CD4-positive, alpha-beta T cell treated with Interleukin-1 beta for 1 hour (primary cell): ENCODE measurements around the gene MUC5B.
"Not testable (repeated sequence)": the region's sequence is repeated elsewhere in the genome, so short reads cannot be mapped to it uniquely, and the experiment has no call there.

Experiments used
- DNase-seq, 2 donors: peaks; one replicate each; pipeline ENCODE4 v3.0.0-alpha.2; 2020 to 2022

The MUC5B gene

DNA sequence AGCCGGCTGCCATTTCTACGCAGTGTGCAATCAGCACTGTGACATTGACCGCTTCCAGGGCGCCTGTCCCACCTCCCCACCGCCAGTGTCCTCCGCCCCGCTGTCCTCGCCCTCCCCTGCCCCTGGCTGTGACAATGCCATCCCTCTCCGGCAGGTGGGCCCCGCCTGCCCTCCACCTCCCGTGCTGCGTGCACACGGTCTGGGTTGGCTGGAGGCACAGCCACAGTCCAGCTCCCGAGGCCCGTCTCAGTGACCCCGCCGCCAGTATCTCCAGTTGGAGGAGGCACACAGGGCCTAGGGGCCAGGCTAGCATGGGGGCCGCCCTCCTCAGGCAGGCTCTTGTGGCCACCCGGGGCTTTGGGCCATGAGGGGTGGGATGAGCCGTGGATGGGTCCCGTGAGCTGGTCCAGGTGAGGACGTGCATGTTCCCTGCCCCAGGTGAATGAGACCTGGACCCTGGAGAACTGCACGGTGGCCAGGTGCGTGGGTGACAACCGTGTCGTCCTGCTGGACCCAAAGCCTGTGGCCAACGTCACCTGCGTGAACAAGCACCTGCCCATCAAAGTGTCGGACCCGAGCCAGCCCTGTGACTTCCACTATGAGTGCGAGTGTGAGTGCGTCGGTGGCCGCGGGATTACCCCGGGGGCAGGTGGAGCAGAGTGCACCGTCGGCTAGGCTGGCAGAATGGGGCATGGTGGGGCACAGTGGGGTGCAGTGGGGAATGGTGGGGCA is 29.7 kb downstream of the MUC5B start:
- no peak for DNase-seq

DNA sequence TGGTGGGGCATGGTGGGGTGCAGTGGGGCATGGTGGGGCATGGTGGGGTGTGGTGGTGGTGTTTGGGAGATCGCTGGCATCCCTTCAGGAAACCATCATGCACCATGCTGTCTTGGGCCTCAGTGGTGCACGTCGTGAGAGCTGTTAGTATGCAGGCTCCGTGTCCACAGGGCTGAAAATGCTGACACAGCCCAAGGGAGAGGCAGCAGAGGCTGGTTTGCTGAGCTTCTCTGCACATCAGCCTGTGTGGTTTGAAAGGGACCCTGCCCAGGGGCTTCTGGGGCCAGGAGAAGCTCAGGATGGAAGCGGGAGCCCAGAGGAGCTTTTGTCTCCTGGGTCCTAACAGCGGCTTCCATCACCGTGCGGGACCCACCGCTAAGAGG is 30.2 kb downstream of the MUC5B start:
- no peak for DNase-seq

DNA sequence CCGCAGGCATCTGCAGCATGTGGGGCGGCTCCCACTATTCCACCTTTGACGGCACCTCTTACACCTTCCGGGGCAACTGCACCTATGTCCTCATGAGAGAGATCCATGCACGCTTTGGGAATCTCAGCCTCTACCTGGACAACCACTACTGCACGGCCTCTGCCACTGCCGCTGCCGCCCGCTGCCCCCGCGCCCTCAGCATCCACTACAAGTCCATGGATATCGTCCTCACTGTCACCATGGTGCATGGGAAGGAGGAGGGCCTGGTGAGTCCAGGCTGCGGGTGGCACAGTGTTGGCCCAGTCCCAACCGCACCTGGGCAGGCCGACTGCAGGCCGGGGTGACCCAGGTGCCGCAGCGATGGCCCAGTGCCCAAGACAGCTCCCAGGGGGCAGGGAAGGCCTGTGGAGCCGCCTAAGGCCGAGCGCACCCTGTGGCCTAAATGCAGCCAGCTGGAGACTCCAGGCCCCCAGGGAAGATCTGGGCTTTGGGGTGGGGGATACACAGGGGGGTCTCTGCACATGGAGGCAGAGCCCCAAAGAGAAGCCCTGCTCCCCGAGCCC is 31.3 kb downstream of the MUC5B start:
- no peak for DNase-seq

DNA sequence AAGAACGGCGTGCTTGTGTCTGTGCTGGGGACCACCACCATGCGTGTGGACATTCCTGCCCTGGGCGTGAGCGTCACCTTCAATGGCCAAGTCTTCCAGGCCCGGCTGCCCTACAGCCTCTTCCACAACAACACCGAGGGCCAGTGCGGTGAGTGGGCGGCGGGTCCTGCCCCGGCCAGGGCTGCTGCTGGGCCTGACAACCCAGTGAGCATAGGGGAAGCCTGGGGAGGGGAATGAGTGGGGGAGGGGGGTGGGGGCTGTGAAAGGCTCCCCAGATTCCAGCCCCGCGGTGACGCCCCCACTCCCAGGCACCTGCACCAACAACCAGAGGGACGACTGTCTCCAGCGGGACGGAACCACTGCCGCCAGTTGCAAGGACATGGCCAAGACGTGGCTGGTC is 31.9 kb downstream of the MUC5B start:
- no peak for DNase-seq

DNA sequence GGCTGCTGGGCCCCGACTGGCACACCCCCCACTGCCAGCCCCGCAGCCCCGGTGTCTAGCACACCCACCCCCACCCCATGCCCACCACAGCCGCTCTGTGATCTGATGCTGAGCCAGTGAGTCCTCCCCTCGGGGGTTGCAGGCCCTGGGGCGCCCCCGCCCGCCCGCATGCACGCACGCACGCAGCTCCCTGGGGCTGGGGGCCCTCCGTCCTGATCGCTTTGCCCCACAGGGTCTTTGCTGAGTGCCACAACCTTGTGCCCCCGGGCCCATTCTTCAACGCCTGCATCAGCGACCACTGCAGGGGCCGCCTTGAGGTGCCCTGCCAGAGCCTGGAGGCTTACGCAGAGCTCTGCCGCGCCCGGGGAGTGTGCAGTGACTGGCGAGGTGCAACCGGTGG is 32.3 kb downstream of the MUC5B start:
- no peak for DNase-seq

DNA sequence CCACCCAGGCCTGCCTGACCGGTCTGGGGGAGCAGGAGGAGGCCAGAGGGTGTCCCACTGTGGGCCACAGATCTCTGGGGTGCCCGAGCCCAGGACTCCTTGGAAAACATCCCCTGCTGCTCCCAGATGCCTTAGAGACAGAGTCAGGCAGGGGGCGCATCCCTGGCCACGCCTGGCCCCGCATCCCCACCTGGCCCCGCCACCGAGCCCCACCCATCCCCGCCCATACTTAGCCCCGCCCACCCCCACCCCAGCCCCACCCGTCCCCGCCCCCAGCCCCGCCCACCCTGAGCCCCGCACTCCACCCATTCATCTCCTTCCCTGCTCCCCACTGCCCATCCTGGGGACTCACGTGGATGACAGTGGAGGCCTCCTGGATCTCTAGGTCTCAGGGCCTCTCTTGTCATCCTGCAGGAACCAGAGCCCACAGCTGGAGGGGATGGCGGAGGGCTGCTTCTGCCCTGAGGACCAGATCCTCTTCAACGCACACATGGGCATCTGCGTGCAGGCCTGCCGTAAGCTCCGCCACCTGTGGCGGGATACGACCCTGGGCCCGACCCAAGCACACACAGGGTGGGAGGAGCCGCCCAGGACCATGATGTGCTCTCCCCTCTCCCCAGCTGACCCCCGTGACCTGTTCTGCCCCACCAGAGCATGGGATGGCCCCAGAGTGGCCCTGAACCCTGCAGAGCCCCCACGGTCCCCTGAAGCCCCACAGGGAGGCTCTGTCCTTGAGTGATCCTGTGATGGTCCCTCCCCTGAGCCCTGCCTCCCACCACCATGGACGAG is 33.6 kb downstream of the MUC5B start:
- no peak for DNase-seq

DNA sequence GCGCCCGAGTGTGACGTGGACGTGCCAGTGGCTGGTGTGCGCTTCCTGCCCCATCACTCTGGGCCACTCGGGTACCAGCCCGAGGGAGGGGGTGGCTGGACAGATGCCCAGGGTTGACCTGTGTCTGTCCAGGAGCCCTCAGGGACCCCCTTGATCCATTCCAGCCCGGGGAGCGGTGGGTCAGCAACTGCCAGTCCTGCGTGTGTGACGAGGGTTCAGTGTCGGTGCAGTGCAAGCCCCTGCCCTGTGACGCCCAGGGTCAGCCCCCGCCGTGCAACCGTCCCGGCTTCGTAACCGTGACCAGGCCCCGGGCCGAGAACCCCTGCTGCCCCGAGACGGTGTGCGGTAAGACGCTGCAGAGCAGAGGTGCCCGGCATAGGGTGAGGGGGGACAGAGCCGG is 34.5 kb downstream of the MUC5B start:
- no peak for DNase-seq

DNA sequence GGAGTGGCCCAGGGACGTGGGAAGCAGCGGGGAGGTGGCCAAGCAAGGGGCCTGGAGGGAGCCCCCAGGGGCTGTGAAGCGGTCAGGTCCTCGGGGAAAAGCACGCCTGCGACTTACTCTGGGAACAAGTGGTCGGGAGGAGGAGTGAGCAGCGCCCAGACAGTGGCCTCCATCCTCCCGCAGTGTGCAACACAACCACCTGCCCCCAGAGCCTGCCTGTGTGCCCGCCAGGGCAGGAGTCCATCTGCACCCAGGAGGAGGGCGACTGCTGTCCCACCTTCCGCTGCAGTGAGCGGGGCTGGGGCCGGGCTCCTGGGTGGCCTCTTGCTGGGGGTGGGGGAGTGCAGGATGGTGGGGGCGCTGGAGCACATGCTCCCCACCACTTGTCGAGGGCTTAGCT is 35.0 kb downstream of the MUC5B start:
- no peak for DNase-seq

DNA sequence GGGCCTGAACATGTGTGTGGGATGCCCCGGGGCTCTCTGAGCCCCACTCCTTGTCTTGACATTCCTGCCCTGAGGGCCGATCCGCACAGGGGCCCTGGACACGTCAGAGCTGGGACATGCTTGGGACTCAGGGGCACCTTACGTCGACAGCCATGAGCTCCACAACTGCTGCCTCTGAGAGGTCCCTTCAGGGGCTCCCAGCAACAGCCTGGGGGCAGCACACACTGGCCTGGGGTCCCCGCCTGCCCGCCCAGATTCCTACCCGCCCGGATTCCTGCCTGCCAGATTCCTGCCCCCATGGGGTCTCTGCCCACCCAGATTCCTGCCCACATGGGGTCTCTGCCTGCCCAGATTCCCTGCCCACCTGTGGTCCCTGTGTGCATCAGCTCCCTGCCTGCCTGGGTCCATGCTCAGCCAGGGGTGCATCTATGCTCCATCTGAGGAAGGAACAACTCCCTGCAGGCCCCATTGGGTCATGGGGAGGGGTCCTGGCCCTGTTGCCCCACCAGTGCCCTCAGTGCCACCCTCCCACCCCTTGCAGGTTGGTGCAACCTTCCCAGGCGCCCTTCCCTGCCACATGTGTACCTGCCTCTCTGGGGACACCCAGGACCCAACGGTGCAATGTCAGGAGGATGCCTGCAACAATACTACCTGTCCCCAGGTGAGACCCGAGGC is 35.7 kb downstream of the MUC5B start:
- no peak for DNase-seq

DNA sequence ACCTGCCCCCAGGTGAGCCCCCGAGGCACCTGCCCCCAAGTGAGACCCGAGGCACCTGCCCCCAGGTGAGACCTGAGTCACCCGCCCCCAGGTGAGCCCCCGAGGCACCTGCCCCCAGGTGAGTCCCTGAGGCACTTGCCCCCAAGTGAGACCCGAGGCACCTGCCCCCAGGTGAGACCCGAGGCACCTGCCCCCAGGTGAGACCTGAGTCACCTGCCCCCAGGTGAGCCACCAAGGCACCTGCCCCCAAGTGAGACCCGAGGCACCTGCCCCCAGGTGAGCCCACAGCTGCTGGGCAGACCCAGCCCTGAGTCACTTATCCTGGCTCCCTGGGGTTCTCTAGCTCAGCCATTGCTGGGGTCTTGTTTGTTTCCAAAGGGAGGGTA is 36.2 kb downstream of the MUC5B start:
- DNase-seq, result no peak

DNA sequence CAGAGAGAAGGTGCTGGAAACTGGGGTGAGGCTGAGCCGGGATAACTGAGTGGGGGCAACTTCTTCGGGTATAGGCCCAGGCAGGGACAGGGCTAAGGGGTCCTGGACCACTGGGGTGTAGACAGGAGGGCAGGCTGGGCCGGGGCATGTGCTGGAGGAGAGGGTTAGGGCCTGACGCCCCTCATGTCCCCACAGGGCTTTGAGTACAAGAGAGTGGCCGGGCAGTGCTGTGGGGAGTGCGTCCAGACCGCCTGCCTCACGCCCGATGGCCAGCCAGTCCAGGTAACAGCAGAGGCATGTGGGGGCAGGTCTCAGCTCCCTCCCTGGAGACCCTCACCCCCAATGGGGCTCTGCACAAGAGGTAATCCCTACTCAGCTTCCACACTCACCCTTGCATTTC is 36.7 kb downstream of the MUC5B start:
- DNase-seq, result no peak

DNA sequence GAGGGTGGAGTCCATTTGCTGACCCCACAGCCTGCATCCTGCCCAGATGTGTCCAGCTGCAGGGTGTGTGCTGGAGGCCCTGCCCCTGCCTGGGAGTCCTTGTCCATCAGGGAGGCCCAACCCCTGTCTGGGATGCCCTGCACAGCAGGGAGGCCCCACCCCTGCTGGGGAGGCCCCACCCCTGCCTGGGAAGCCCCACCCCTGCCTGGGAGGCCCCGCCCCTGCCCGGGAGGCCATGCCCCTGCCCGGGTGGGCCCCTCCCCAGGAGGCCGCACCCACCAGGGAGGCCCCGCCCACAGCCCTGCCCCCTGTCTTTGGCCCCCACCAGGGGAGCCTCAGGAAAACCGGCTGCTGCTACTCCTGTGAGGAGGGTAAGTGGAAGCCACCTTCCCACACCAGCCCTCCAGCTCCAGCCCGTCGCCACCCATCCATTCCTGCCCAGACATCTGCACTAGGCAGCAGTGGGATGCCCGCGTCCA is 37.2 kb downstream of the MUC5B start:
- DNase-seq, result peak; percentile 34 to 45

DNA sequence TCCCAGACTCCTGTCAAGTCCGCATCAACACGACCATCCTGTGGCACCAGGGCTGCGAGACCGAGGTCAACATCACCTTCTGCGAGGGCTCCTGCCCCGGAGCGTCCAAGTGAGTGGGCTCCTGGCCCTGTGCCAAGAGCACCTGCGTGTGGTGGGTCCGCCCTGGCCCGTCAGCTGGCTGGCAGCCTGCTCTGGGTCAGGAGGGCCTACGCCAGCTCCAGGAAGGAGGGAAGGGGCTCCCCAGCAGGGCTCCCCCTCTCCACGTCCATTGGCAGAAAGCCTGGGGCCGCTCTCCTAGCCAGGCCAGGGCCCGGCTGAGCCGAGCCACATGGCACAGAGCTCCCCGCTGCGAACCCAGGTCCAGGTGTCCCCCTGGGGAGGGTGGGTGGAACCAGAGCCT is 37.8 kb downstream of the MUC5B start:
- DNase-seq, result no peak

DNA sequence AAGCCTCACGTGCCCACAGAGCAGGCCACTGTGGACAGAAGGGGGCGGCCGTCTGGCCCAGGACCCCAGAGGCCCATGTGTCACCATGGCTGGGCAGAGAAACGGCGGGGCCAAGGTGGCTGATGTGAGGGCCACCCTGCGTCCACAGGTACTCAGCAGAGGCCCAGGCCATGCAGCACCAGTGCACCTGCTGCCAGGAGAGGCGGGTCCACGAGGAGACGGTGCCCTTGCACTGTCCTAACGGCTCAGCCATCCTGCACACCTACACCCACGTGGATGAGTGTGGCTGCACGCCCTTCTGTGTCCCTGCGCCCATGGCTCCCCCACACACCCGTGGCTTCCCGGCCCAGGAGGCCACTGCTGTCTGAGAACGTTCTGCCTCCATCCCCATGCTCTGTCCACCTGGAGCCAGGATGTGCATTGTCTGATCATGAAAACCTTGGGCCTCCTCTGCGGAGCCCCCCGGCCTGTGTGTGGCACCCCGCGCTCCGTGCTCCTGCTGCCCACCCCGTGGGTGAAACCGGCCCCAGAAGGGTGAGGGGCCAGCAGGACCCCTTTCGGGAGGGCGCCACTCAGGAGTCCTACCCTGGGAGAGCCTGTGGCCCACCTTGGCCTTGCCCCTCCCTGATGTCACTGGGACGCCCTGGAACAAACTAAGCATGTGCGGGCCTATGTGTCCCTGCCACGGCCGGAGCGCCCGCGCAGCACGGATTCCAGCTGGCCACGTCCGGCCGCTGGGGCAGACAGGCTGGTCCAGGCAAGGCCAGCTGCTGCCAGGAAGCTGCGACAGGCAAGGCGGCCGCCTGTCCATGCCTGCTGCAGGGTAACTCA is 38.6 kb downstream of the MUC5B start:
- no peak for DNase-seq

DNA sequence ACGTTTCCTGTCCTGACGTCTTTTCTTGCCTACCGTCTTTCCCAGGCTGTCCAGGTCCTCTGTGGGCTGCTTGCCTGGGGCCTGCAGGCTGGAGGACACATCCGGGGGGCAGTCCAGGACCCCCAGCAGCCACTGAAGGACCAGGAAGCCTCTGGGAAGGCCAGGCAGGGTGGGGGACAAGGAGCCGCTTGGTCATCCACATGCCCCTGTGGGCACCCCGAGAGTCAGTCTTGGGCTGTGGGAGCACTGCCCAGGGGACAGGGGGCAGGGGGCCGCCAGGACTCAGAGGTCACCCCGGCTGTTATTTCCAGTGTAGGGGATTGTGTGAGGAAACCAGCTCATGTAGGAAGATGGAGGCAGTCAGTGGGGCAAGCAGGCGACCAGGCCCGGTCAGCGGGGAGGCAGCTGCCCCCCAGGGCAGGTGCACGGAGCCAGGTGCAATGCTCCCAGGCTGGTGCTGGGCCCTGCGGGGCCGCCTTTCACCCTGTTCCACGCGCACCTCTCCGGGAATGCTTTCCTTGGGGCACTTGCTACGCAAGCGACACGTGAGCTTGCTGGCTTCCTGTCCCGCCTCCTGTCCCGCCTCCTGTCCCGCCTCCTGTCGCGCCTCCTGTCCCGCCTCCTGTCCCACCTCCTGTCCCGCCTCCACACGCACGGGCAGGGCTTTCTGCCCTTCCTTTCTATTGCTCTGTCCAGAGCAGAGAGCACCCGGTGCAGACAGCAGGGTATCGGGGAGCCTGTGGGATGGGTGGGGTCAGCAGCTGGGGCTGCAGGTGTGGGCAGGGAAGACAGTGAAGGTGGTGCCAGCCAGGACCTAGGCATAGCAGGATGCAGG is 39.5 kb downstream of the MUC5B start:
- DNase-seq, result peak; percentile 89 to 90

DNA sequence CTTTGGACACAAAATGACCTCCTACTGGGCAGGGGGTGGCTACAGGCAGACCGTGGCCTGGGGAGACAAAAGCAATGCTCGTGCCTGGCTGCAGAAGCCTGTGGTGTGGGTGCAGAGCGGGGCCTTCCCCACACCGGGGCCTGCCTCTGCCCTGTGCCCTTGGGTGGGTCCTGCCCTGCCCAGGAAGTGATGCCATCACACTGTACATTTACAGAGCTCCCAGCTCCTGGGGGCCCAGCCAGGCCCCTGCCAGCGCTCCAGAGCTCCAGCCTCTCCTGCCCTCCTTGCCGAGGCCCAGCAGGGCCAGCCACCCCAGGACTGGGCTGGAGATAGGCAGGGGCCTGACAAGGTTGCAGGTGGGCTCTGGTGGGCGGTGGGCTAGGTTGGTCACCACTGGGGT is 40.1 kb downstream of the MUC5B start:
- peak; percentile 17 to 36 for DNase-seq

DNA sequence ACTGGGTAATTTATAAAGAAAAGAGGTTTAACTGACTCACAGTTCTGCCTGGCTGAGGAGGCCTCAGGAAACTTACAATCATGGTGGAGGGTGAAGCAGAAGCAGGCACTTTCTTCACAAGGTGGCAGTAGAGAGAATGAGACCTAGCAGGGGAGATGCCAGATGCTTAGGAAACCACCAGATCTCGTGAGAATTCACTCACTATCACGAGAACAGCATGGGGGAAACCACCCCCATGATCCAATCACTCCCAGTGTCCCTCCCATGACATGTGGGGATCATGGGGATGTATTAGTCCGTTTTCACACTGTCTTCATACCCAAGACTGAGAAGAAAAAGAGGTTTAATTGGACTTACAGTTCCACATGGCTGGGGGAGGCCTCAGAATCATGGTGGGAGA is 41.6 kb downstream of the MUC5B start:
- peak; percentile 52 to 70 for DNase-seq

DNA sequence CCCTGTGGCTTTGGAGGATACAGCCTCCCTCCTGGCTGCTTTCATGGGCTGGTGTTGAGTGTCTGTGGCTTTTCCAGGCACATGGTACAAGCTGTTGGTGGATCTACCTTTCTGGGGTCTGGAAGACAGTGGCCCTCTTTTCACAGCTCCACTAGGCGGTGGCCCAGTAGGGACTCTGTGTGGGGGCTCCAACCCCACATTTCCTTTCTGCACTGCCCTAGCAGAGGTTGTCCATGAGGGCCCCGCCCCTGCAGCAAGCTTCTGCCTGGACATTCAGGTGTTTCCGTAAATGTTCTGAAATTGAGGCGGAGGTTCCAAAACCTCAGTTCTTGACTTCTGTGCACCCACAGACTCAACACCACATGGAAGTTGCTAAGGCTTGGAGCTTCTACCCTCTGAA is 42.6 kb downstream of the MUC5B start:
- not testable (repeated sequence) for DNase-seq

DNA sequence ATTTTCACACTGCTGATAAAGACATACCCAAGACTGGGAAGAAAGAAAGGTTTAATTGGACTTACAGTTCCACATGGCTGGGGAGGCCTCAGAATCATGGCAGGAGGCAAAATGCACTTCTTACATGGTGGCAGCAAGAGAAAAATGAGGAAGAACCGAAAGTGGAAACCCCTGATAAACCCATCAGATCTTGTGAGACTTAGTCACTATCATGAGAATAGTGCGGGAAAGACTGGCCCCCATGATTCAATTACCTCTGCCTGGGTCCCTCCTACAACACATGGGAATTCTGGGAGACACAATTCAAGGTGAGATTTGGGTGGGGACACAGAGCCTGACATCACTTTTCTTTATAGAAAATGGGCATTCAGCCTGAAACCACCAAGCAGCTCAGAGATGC is 44.1 kb downstream of the MUC5B start:
- not testable (repeated sequence) for DNase-seq

DNA sequence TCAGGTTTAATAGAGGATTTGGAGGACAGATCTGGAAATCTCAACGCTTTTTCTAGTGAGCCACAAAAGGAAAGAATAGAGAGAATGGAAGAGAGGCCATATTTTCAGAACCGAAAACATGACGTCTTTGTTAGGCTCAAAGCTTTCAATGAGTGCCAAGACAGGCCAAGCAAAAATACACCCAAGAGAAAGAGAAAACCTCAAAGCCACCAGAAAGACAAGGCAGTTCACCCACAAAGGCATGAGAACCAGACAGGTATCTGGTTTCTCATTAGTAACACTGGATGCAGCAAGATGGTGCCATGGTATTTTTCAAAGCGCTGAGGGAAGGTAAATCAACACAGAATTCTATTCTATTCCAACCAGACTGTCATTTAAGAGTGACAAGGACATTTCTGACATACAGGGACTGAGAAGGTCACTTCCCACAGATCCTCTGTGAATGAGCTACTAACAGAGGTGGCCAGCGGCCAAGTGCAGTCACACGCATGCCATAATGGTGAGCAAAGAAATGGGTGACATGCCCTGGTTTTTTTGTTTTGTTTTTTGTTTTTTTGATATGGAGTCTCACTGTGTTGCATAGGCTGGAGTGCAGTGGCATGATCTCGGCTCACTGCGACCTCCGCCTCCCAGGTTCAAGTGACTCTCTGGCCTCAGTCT is 44.7 kb downstream of the MUC5B start:
- DNase-seq, result no peak

DNA sequence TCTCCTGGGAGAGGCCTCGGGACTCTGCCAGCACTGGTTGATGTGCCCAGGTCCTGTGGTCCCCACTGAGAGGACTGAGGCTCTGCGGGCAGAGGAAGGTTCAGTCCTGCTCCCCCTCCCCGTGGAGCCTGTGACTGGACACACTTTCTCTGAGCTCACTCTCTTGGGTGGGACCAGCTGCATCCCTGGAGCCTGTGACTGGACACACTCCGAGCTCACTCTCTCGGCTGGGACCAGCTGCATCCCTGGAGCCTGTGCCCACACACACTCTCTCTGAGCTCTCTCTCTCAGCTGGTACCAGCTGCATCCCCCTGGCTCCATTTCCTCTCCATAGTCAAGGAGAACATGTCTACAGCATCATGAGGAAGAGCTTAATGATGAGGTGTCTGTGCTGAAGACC is 47.1 kb downstream of the MUC5B start:
- no peak for DNase-seq
